ENCODE measurements around the gene CGA.

The CGA gene

DNA sequence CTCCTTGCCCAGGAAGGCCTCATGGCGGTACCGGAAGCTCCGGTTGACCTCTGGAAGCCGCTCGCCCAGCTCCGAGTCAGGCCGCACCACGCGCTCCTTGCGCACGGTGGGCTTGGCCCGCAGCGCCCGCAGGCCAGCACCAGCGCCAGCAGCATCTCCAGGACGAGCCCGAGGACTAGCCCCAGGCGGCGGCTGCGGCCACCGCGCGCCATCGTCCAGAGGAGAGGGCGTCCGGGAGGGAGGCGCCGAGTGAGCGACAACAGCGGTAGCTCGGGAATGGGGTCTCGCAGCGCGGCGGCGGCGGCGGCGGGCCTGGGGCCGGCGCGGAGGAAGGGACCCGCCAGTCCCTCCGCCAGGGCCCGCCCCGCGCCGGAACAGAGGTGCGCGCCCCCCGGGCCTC lies 27.6 kb upstream of the CGA start:
- TF ChIP-seq, protein P1, sequence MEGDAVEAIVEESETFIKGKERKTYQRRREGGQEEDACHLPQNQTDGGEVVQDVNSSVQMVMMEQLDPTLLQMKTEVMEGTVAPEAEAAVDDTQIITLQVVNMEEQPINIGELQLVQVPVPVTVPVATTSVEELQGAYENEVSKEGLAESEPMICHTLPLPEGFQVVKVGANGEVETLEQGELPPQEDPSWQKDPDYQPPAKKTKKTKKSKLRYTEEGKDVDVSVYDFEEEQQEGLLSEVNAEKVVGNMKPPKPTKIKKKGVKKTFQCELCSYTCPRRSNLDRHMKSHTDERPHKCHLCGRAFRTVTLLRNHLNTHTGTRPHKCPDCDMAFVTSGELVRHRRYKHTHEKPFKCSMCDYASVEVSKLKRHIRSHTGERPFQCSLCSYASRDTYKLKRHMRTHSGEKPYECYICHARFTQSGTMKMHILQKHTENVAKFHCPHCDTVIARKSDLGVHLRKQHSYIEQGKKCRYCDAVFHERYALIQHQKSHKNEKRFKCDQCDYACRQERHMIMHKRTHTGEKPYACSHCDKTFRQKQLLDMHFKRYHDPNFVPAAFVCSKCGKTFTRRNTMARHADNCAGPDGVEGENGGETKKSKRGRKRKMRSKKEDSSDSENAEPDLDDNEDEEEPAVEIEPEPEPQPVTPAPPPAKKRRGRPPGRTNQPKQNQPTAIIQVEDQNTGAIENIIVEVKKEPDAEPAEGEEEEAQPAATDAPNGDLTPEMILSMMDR (IDR thresholded peaks at IDR 0.05; ENCODE audit: low read depth, low read length, missing control alignments): no peak
- H3K4me3 ChIP-seq (ENCODE audit: low read depth, low read length): no peak overlapping the region
- DNase-seq (ENCODE audit: low read depth): no peak

DNA sequence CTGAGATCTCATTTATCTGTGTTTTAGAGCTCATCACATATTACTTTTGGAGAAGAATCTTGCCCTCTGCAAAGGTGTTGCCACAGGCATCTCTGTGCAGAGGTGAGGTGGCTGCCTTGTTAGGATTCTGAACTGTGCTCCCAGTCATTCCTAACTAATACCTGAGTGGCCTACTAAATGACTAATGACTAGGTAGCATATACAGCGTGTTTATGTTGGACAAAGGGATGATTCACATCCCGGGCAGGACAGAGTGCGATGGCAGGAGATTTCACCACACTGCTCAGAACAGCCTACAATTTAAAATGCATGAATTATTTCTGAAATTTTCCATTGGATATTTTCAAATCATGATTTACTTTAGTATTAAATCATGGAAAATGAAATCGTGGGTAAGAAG lies 23.1 kb upstream of the CGA start:
- no peak overlapping the region for H3K4me3 ChIP-seq (ENCODE audit: low read depth, low read length)
- DNase-seq (ENCODE audit: low read depth): no peak
- TF ChIP-seq, protein P1 (IDR thresholded peaks at IDR 0.05; ENCODE audit: low read depth, low read length, missing control alignments): no peak

DNA sequence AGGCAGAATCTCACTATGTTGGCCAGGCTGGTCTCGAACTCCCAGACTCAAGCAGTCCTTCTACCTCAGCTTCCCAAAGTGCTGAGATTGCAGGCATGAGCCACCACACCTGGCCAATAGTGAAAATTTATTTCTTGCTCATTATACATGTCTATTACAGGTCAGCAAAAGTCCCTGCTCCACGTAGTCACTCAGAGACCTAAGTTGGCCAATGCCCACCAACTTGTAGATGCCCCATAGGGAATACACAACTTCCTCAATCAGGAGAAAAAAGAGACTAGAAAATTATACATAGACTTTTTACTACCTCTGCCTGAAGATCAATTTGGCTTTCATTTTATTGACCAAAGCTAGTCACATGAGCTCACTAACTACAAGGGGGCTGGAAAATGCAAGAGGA lies 22.0 kb upstream of the CGA start:
- no peak for DNase-seq (ENCODE audit: low read depth)
- TF ChIP-seq, protein P1 (IDR thresholded peaks at IDR 0.05; ENCODE audit: low read depth, low read length, missing control alignments): no peak
- H3K4me3 ChIP-seq (ENCODE audit: low read depth, low read length): no peak overlapping the region

DNA sequence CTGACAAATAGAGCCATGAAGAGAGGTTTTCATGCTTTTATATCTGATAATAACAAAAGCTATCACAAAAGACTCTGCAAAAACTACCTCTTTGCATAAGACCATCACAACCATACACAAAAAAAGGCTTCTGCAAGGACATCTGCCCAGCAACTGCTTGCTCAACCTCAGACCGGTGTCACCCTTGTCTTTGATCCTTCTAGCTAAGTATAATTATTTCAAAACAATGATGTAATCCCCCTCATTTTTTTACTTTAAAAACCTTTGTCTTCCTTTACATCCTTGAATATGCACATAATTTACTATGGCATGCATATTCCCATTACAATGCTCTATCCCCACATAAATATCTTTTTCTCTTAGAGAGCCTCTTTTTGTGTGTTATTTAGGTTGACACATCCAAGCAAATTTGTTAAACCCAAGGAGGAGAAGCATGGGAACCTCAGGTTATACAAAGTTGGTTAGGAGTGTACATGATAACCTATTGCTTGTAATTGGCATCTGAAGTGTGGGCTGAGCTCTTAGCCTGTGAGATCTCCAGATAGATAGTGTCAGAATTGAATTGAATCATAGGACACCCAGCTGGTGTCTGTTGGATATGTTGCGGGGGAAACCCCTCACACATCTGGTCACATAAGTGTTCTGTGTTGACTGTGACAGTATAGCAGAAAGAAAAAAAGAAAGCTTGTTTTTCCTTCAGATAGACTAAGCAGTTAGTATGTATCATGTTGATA lies 20.7 kb upstream of the CGA start:
- DNase-seq (ENCODE audit: low read depth): no peak
- TF ChIP-seq, protein P1 (IDR thresholded peaks at IDR 0.05; ENCODE audit: low read depth, low read length, missing control alignments): no peak
- H3K4me3 ChIP-seq (ENCODE audit: low read depth, low read length): no peak overlapping the region

DNA sequence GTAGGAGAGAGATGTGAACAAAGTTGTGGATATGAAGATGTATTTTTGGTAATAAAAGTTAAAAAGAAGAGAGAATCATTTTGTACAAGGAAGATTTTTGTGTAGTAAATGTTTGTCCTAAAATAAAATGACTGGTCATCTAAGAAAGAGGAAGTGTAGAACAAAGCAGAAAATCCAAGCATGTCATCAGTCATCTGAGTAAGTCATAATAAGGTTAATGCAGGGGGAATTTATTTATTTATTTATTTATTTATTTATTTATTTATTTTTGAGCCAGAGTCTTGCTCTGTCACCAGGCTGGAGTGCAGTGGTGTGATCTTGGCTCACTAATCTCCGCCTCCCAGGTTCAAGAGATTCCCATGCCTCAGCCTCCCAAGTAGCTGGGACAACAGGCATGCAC lies 15.7 kb upstream of the CGA start:
- no peak overlapping the region for H3K4me3 ChIP-seq (ENCODE audit: low read depth, low read length)
- TF ChIP-seq, protein P1 (IDR thresholded peaks at IDR 0.05; ENCODE audit: low read depth, low read length, missing control alignments): no peak
- DNase-seq (ENCODE audit: low read depth): no peak

DNA sequence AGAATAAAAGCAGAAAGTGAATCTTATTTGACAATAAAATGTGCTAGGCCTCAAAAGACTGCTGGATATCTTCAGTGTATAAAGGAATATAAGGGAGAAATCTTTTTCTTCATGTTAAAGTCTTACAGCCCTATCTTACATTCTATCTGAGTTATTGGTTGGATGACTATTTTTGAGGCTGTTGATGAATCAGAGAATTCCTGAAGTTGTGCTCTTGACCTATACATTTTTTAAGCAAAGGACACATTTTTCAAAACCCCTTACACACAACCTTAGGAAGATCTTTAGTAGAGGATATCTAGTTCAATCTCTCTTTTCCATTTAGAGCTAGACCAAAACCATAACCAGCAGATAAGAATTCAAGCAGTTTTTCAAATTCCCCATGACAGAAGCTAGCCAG lies 10.9 kb upstream of the CGA start:
- DNase-seq (ENCODE audit: low read depth): no peak
- TF ChIP-seq, protein P1 (IDR thresholded peaks at IDR 0.05; ENCODE audit: low read depth, low read length, missing control alignments): no peak
- no peak overlapping the region for H3K4me3 ChIP-seq (ENCODE audit: low read depth, low read length)

DNA sequence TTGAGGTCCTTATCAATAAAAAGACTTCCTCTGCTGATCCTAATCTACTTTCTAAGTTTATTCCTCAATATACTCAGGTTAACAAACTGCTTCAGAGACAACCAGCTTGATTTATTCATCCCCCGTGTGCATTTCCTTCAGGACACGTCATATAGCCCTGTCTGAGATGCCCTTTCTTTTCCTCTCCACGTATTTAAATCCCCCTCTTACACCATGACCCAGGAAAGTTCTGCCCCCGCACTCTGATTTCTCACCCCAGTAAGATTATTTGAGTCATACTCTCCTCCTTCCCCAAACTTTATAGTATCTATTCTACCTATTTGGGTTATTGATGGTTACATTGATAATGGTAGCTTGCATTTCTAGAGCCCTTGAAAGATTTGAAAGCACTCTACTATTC lies 9.8 kb upstream of the CGA start:
- no peak overlapping the region for H3K4me3 ChIP-seq (ENCODE audit: low read depth, low read length)
- TF ChIP-seq, protein P1 (IDR thresholded peaks at IDR 0.05; ENCODE audit: low read depth, low read length, missing control alignments): no peak
- DNase-seq (ENCODE audit: low read depth): no peak

Data from GM12864 (cell line).